Right atrium auricular region (tissue), 2 donors: Measurements from ENCODE around the gene PSRC1. TPM values are rescaled to one million over a fixed set of nuclear protein-coding genes. Genes with fewer than 3 reads are reported as not detected.

Experiments
- DNase-seq: peaks from one replicate; pipeline ENCODE4 v3.0.0-alpha.2; 2019; ENCODE audit warnings: low spot score
- H3K27ac ChIP-seq, 2 donors: fragments of 200-600 bp; sonication (generic); 1 replicate in 1 of 2; 2 replicates in 1 of 2; pipeline ENCODE4 v1.5.1; 2016 to 2019
- H3K27me3 ChIP-seq, 2 donors: fragments of 200-600 bp; sonication (generic); one replicate each; pipeline versions ENCODE4 v1.5.1 to v1.6.0; 2017 to 2019
- H3K36me3 ChIP-seq: fragments of 200-600 bp; sonication (generic); one replicate; pipeline ENCODE4 v1.5.1; 2016
- H3K4me1 ChIP-seq, 2 donors: fragments of 200-600 bp; sonication (generic); one replicate each; pipeline versions ENCODE4 v1.5.1 to v1.6.0; 2017 to 2019
- H3K4me3 ChIP-seq, 2 donors: fragments of 200-600 bp; sonication (generic); 1 replicate in 1 of 2; 2 replicates in 1 of 2; pipeline ENCODE4 v1.5.1; 2017 to 2019; ENCODE audit warnings: mild to moderate bottlenecking in 1 of 2, moderate library complexity in 1 of 2
- H3K9me3 ChIP-seq, 2 donors: fragments of 200-600 bp; sonication (generic); one replicate each; pipeline ENCODE4 v1.5.1; 2019
- CTCF ChIP-seq, 2 donors: fragments of 200-600 bp; sonication (generic); IDR thresholded peaks; one replicate each; pipeline ENCODE4 v1.5.1; 2019; ENCODE audit warnings: antibody characterized with exemption in 2 of 2
- total RNA-seq, 2 donors: library from RNA; depleted of rRNA; stranded (reverse); fragments of >200 nt; gene quantifications; one replicate each; pipeline ENCODE4 v1.1.0, GENCODE V29; 2016

PSRC1 gene
- total RNA-seq, 2 donors from 2014 or later: 2.2 to 2.4 TPM

- no peak for TF ChIP-seq CTCF (IDR thresholded peaks at IDR 0.05)
- Histone ChIP-seq H3K27me3 (no peaks in the 10 kb centered on the region), H3K4me3 (no peak overlapping the region), H3K27ac (no peak overlapping the region), H3K4me1 (peaks cover 0 to 15% of the 10 kb centered on the region in 2 donors), H3K9me3 (no peaks in the 10 kb centered on the region), H3K36me3 (no peaks in the 10 kb centered on the region)
- no peak for DNase-seq
These were observed 35.3 kb downstream of the PSRC1 start for GRCh38 chr1:109247401-109248365.

GRCh38 chr1:109246141-109246551 is 36.8 kb downstream of the PSRC1 start:
- DNase-seq: no peak
- H3K27me3 ChIP-seq: no peaks in the 10 kb centered on the region
- no peak overlapping the region for H3K27ac ChIP-seq
- H3K36me3 ChIP-seq: no peaks in the 10 kb centered on the region
- no peak overlapping the region for H3K4me3 ChIP-seq
- H3K4me1 ChIP-seq: peaks cover 0 to 26% of the 10 kb centered on the region in 2 donors
- no peaks in the 10 kb centered on the region for H3K9me3 ChIP-seq
- no peak for TF ChIP-seq CTCF (IDR thresholded peaks at IDR 0.05)

GRCh38 chr1:109243860-109244552 is 38.9 kb downstream of the PSRC1 start:
- Histone ChIP-seq H3K36me3 (no peaks in the 10 kb centered on the region), H3K4me3 (no peak overlapping the region), H3K27ac (no peak overlapping the region), H3K4me1 (peaks cover 0 to 25% of the 10 kb centered on the region in 2 donors), H3K9me3 (no peaks in the 10 kb centered on the region), H3K27me3 (no peaks in the 10 kb centered on the region)
- DNase-seq: no peak
- no peak for TF ChIP-seq CTCF (IDR thresholded peaks at IDR 0.05)

- H3K36me3 ChIP-seq: peaks cover 6% of the 10 kb centered on the region
- H3K27me3 ChIP-seq: no peaks in the 10 kb centered on the region
- peaks cover 0 to 22% of the 10 kb centered on the region in 2 donors for H3K4me1 ChIP-seq
- H3K27ac ChIP-seq: no peak overlapping the region
- H3K4me3 ChIP-seq: no peak overlapping the region
- TF ChIP-seq CTCF (IDR thresholded peaks at IDR 0.05): no peak
- no peaks in the 10 kb centered on the region for H3K9me3 ChIP-seq
- no peak for DNase-seq
These were observed 39.7 kb downstream of the PSRC1 start for GRCh38 chr1:109243221-109243620.

- peaks cover 14% of the 10 kb centered on the region for H3K36me3 ChIP-seq
- DNase-seq: no peak
- no peaks in the 10 kb centered on the region for H3K9me3 ChIP-seq
- TF ChIP-seq CTCF (IDR thresholded peaks at IDR 0.05): no peak
- H3K27me3 ChIP-seq: no peaks in the 10 kb centered on the region
- H3K27ac ChIP-seq: no peak overlapping the region
- H3K4me3 ChIP-seq: no peak overlapping the region
- H3K4me1 ChIP-seq: peaks cover 0 to 22% of the 10 kb centered on the region in 2 donors
These were observed 40.6 kb downstream of the PSRC1 start for GRCh38 chr1:109242387-109242786.
